GM23338 (cell line): ENCODE results near the gene NPAS2.

ENCODE experiments used
- EZH2 ChIP-seq: fragments of 200-600 bp; sonication (generic); IDR thresholded peaks from one replicate; pipeline ENCODE4 v1.8.0; 2017; ENCODE audit warnings: antibody characterized with exemption, mild to moderate bottlenecking, low read depth; ENCODE audit not compliant: unreplicated experiment
- EZH2phosphoT487 ChIP-seq: fragments of 200-600 bp; sonication (generic); IDR thresholded peaks from one replicate; pipeline ENCODE4 v1.8.1; 2018; ENCODE audit warnings: antibody characterized with exemption; ENCODE audit not compliant: unreplicated experiment
- POLR2AphosphoS5 ChIP-seq: IDR thresholded peaks from 2 replicates; pipeline ENCODE4 v1.6.1; 2016; ENCODE audit warnings: antibody characterized with exemption, low read depth
- STAT1 ChIP-seq: IDR thresholded peaks from one replicate; pipeline ENCODE4 v1.6.1; 2016; ENCODE audit warnings: antibody characterized with exemption; ENCODE audit not compliant: unreplicated experiment
- TF ChIP-seq, protein P1 (sequence below), 2 experiments: fragments of 200-600 bp in 1 of 2; sonication (generic) in 1 of 2; conservative IDR thresholded peaks; 2 replicates each; pipeline versions ENCODE4 v1.5.1 to v1.6.1; 2016 to 2017; ENCODE audit warnings: antibody characterized with exemption in 2 of 2, low read depth in 2 of 2, mild to moderate bottlenecking in 2 of 2, moderate library complexity in 1 of 2

DNA sequence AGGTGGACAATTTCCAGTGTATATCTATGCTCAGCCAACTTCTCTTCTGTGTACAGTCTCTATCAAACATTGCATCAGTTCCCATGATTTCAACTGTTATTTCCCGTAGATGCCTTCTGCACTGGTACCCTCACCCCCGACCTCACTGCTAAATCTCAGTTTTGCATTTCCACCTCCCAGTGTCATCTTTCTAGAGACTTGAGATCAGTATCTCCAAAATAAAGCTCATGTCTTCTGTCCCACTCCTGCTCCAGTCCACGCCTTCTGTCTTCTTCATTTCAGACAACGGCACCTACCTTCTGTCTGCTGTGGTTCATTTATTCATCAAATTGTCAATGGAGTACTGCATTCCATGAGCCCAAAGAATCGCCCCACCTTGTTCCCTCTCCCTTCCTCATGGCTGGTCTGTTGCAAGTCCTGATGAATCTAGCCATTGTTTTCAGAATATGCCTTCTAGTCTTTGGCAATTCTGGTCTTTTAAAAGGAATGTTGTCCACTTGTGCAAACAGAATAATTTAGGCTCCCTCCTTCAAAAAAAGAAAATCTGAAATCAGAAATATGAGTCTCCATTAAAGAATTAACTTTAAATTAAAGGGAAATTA lies 23.3 kb upstream of the NPAS2 start:
- TF ChIP-seq, protein P1, sequence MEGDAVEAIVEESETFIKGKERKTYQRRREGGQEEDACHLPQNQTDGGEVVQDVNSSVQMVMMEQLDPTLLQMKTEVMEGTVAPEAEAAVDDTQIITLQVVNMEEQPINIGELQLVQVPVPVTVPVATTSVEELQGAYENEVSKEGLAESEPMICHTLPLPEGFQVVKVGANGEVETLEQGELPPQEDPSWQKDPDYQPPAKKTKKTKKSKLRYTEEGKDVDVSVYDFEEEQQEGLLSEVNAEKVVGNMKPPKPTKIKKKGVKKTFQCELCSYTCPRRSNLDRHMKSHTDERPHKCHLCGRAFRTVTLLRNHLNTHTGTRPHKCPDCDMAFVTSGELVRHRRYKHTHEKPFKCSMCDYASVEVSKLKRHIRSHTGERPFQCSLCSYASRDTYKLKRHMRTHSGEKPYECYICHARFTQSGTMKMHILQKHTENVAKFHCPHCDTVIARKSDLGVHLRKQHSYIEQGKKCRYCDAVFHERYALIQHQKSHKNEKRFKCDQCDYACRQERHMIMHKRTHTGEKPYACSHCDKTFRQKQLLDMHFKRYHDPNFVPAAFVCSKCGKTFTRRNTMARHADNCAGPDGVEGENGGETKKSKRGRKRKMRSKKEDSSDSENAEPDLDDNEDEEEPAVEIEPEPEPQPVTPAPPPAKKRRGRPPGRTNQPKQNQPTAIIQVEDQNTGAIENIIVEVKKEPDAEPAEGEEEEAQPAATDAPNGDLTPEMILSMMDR (conservative IDR thresholded peaks at IDR 0.05; ENCODE audit: low read depth in 2 of 2) = no peak
- TF ChIP-seq EZH2 = no peak
- no peak for TF ChIP-seq POLR2AphosphoS5
- no peak for TF ChIP-seq STAT1
- TF ChIP-seq EZH2phosphoT487 = no peak
